IMR-90 (cell line): ENCODE results near the gene CD70. TPM values are rescaled to one million over a fixed set of nuclear protein-coding genes. Genes with fewer than 3 reads are reported as not detected.
"Not testable (repeated sequence)": the region's sequence is repeated elsewhere in the genome, so short reads cannot be mapped to it uniquely, and the experiment has no call there.

Experiments
- ATAC-seq: fragments of 200-7000 bp; cut with Tn5 transposase; 2 replicates; pipeline ENCODE4 v1.9.1; 2020; ENCODE audit warnings: low read depth, mild to moderate bottlenecking, moderate library complexity
- BruUV-seq: library from RNA; stranded (reverse); fragments of 400-500 nt; replicated peaks from 2 replicates; lab custom pipeline; 2021; lab: Mats Ljungman, UMichigan
- CTCF ChIA-PET: fragments of 300-600 bp; formaldehyde crosslinking; extraction: SDS; loops from one replicate; lab custom pipeline; 2021; ENCODE audit warnings: antibody characterized with exemption; lab: Yijun Ruan, JAX
- POLR2A ChIA-PET: fragments of 300-600 bp; sonication (Branson Sonifier 250); formaldehyde crosslinking; loops from one replicate; lab custom pipeline; 2022; ENCODE audit warnings: antibody characterized with exemption; ENCODE audit not compliant: unreplicated experiment; lab: Charles Lee
- DNase-seq: peaks from one replicate; pipeline ENCODE4 v3.0.0; 2013
- H2AFZ ChIP-seq: replicated peaks from 2 replicates; pipeline ENCODE3; 2013; ENCODE audit warnings: low read length, mild to moderate bottlenecking; ENCODE audit not compliant: poor library complexity
- H2AK5ac ChIP-seq: 2 replicates; pipeline ENCODE4 v1.6.1; 2013; ENCODE audit warnings: low read depth, low read length, inconsistent platforms
- H2AK9ac ChIP-seq: replicated peaks from 2 replicates; pipeline ENCODE3; 2013; ENCODE audit warnings: mild to moderate bottlenecking, low read depth, low read length, moderate library complexity; ENCODE audit not compliant: poor library complexity
- H2BK120ac ChIP-seq: 2 replicates; pipeline ENCODE4 v1.6.1; 2013; ENCODE audit warnings: low read depth, low read length, inconsistent platforms
- H2BK15ac ChIP-seq: 3 replicates; pipeline ENCODE4 v1.6.1; 2013; ENCODE audit warnings: low read depth, low read length, inconsistent platforms
- H2BK20ac ChIP-seq: 2 replicates; pipeline ENCODE4 v1.6.1; 2013; ENCODE audit warnings: low read depth, mild to moderate bottlenecking, inconsistent platforms, low read length, moderate library complexity
- H2BK5ac ChIP-seq: 2 replicates; pipeline ENCODE4 v1.6.1; 2013; ENCODE audit warnings: mild to moderate bottlenecking, low read depth, low read length, inconsistent platforms; ENCODE audit not compliant: poor library complexity, severe bottlenecking
- H3K14ac ChIP-seq: replicated peaks from 2 replicates; pipeline ENCODE4 v1.6.1; 2013; ENCODE audit warnings: low read depth, low read length, inconsistent platforms
- H3K18ac ChIP-seq: 2 replicates; pipeline ENCODE4 v1.6.1; 2013; ENCODE audit warnings: low read depth, low read length, control low read depth
- H3K23ac ChIP-seq: 2 replicates; pipeline ENCODE4 v1.6.1; 2013; ENCODE audit warnings: low read depth, low read length, inconsistent platforms
- H3K27ac ChIP-seq: 2 replicates; pipeline ENCODE4 v1.5.1; 2013; ENCODE audit warnings: mild to moderate bottlenecking, control low read depth, low read length; ENCODE audit not compliant: insufficient read depth
- H3K27me3 ChIP-seq: 2 replicates; pipeline ENCODE4 v1.6.1; 2013; ENCODE audit warnings: low read length; ENCODE audit not compliant: control insufficient read depth, insufficient read depth
- H3K36me3 ChIP-seq: 2 replicates; pipeline ENCODE4 v1.6.1; 2013; ENCODE audit warnings: low read length, mixed read lengths; ENCODE audit not compliant: control insufficient read depth, insufficient read depth
- H3K4ac ChIP-seq: 2 replicates; pipeline ENCODE4 v1.6.1; 2013; ENCODE audit warnings: low read depth, low read length, inconsistent platforms
- H3K4me1 ChIP-seq: 2 replicates; pipeline ENCODE4 v1.6.1; 2013; ENCODE audit warnings: low read length, mixed read lengths; ENCODE audit not compliant: control insufficient read depth, insufficient read depth
- H3K4me2 ChIP-seq: 2 replicates; pipeline ENCODE4 v1.6.1; 2013; ENCODE audit warnings: low read depth, mild to moderate bottlenecking, control low read depth, low read length, moderate library complexity
- H3K4me3 ChIP-seq: 2 replicates; pipeline ENCODE4 v1.5.1; 2013; ENCODE audit warnings: low read depth, mild to moderate bottlenecking, control low read depth, low read length, moderate library complexity; ENCODE audit not compliant: insufficient read depth
- H3K56ac ChIP-seq: 2 replicates; pipeline ENCODE4 v1.6.1; 2013; ENCODE audit warnings: low read length, inconsistent platforms; ENCODE audit not compliant: insufficient read depth; ENCODE audit errors: extremely low read depth
- H3K79me1 ChIP-seq, 2 experiments: 2 replicates each; pipeline ENCODE4 v1.6.1; 2013; ENCODE audit warnings: low read length in 2 of 2, inconsistent platforms in 1 of 2, low read depth in 1 of 2
- H3K9ac ChIP-seq: 2 replicates; pipeline ENCODE4 v1.6.1; 2013; ENCODE audit warnings: low read depth, low read length, control low read depth
- H3K9me1 ChIP-seq: 2 replicates; pipeline ENCODE4 v1.6.1; 2013; ENCODE audit warnings: low read length, inconsistent platforms; ENCODE audit not compliant: insufficient read depth
- H3K9me3 ChIP-seq: 2 replicates; pipeline ENCODE4 v1.6.1; 2013; ENCODE audit warnings: low read length; ENCODE audit not compliant: control insufficient read depth, insufficient read depth
- H4K20me1 ChIP-seq: 2 replicates; pipeline ENCODE4 v1.6.1; 2013; ENCODE audit warnings: low read length, inconsistent platforms; ENCODE audit not compliant: insufficient read depth
- H4K5ac ChIP-seq: 2 replicates; pipeline ENCODE4 v1.6.1; 2013; ENCODE audit warnings: mild to moderate bottlenecking, low read depth, low read length, control low read depth
- H4K8ac ChIP-seq, 2 experiments: 2 replicates each; pipeline ENCODE4 v1.6.1; 2013; ENCODE audit warnings: low read depth in 2 of 2, low read length in 2 of 2, control low read depth in 1 of 2, inconsistent platforms in 1 of 2
- H4K91ac ChIP-seq: 2 replicates; pipeline ENCODE4 v1.6.1; 2013; ENCODE audit warnings: low read depth, low read length, inconsistent platforms; ENCODE audit not compliant: insufficient read depth
- CEBPB ChIP-seq: IDR thresholded peaks from 2 replicates; pipeline ENCODE4 v1.6.1; 2012; ENCODE audit warnings: low read depth, low read length, improper control_type of control experiment
- ELK1 ChIP-seq: fragments of 150-350 bp; IDR thresholded peaks from 2 replicates; pipeline ENCODE4 v1.6.1; 2016; ENCODE audit warnings: low read depth, mild to moderate bottlenecking, low read length, moderate library complexity, borderline replicate concordance
- MAFK ChIP-seq: IDR thresholded peaks from 2 replicates; pipeline ENCODE4 v1.6.1; 2012; ENCODE audit warnings: low read depth, low read length, improper control_type of control experiment
- MXI1 ChIP-seq: IDR thresholded peaks from 2 replicates; pipeline ENCODE4 v1.6.1; 2012; ENCODE audit warnings: low read depth, mild to moderate bottlenecking, low read length, moderate library complexity, borderline replicate concordance
- NFE2L2 ChIP-seq: fragments of 150-350 bp; IDR thresholded peaks from 2 replicates; pipeline ENCODE4 v1.6.1; 2016; ENCODE audit warnings: low read depth, mild to moderate bottlenecking, low read length
- SMC3 ChIP-seq: fragments of 150-350 bp; IDR thresholded peaks from 2 replicates; pipeline ENCODE4 v1.6.1; 2016; ENCODE audit warnings: low read depth, mild to moderate bottlenecking, antibody characterized with exemption, low read length, moderate library complexity
- WGBS, 2 experiments: methylation state at CpG; one replicate each; pipeline versions ENCODE4 v1.1.5 to v1.1.7; 2013; ENCODE audit warnings: missing lambda C conversion rate in 2 of 2; ENCODE audit not compliant: insufficient read length in 1 of 2; ENCODE audit errors: extremely low coverage in 2 of 2; 5-methylcytosine and 5-hydroxymethylcytosine counted together
- dilution Hi-C: fragments of 300-500 bp; cut with HindIII; formaldehyde crosslinking; loops from one replicate; pipeline ENCODE4 v1.14.3; 2018; ENCODE audit warnings: low sequenced_read_pairs; ENCODE audit not compliant: unreplicated experiment
- in situ Hi-C: fragments of 300-500 bp; cut with MboI; formaldehyde crosslinking; loops from 3 replicates; pipeline ENCODE4 v1.14.3; 2019; ENCODE audit warnings: low sequenced_read_pairs, inconsistent platforms, mixed read lengths
- intact Hi-C: fragments of 100-400 bp; cut with micrococcal nuclease; formaldehyde crosslinking; loops from 2 replicates; pipeline ENCODE4 v1.10.0; 2022
- polyA plus RNA-seq, 3 experiments: library from polyadenylated mRNA; depleted of rRNA; stranded (reverse); fragments of >200 nt; gene quantifications; 2 replicates each; pipeline ENCODE4 v1.2.3, GENCODE V29; 2012; ENCODE audit warnings: low replicate concordance in 1 of 3
- total RNA-seq: library from RNA; depleted of rRNA; stranded (reverse); fragments of >200 nt; gene quantifications from 2 replicates; pipeline ENCODE4 v1.2.3, GENCODE V29; 2012

The CD70 gene
- total and polyA plus RNA-seq, 2 of the 4 experiments (the other 2 are of a cell fraction): not detected

- H3K4me1 ChIP-seq: no peaks in the 10 kb centered on the region
- intact Hi-C loops: no loop called here
- BruUV-seq: no TSS peak
- no peak overlapping the region for H4K8ac ChIP-seq
- CTCF ChIA-PET: no interaction called here
- H2AK9ac ChIP-seq: no peak overlapping the region
- peaks cover 3% of the 10 kb centered on the region; the same call in 1 of the 2 replicates for H3K9me3 ChIP-seq
- TF ChIP-seq MAFK (no peak), CEBPB (no peak), SMC3 (no peak), ELK1 (no peak), MXI1 (no peak), NFE2L2 (no peak)
- no peak overlapping the region for H3K14ac ChIP-seq
- H2AFZ ChIP-seq: no peak overlapping the region
- no peak for ATAC-seq
- no peak overlapping the region for H2BK20ac ChIP-seq
- in situ Hi-C loops: no loop called here
- no peak overlapping the region for H3K23ac ChIP-seq
- WGBS, 2 experiments: no CpG with 5 or more reads among the region's 8 CpGs
- no peak overlapping the region for H2BK15ac ChIP-seq
- dilution Hi-C loops: no loop called here
- H3K27ac ChIP-seq: no peak overlapping the region
- no peak overlapping the region for H2AK5ac ChIP-seq
- H3K79me1 ChIP-seq: no peaks in the 10 kb centered on the region
- H3K4ac ChIP-seq: no peak overlapping the region
- H3K9ac ChIP-seq: no peak overlapping the region
- no peak for DNase-seq
- no peak overlapping the region for H3K4me3 ChIP-seq
- H4K5ac ChIP-seq: no peak overlapping the region
- no peak overlapping the region for H3K4me2 ChIP-seq
- no peak overlapping the region for H2BK120ac ChIP-seq
- no peak overlapping the region for H3K18ac ChIP-seq
- no peaks in the 10 kb centered on the region for H3K27me3 ChIP-seq
- POLR2A ChIA-PET: no interaction called here
- H3K9me1 ChIP-seq: no peaks in the 10 kb centered on the region
- no peaks in the 10 kb centered on the region for H3K36me3 ChIP-seq
- H4K91ac ChIP-seq: no peak overlapping the region
- no peak overlapping the region for H2BK5ac ChIP-seq
- no peak overlapping the region for H3K56ac ChIP-seq
- H4K20me1 ChIP-seq: no peaks in the 10 kb centered on the region
Observed at GRCh38 chr19:6599866-6600454, 9.0 kb upstream of the CD70 start.

- H2BK15ac ChIP-seq, H2AK5ac ChIP-seq, H2AK9ac ChIP-seq, H2BK5ac ChIP-seq, H3K18ac ChIP-seq, H4K91ac ChIP-seq, H3K27ac ChIP-seq, H2BK120ac ChIP-seq, H3K9me3 ChIP-seq, CTCF ChIA-PET, H2BK20ac ChIP-seq, H3K4me1 ChIP-seq, H3K56ac ChIP-seq, H3K23ac ChIP-seq, POLR2A ChIA-PET, H3K4ac ChIP-seq, H3K36me3 ChIP-seq, DNase-seq, H3K9me1 ChIP-seq, H3K27me3 ChIP-seq, H4K5ac ChIP-seq, H4K20me1 ChIP-seq, H3K4me3 ChIP-seq, BruUV-seq, H3K79me1 ChIP-seq, dilution Hi-C loops, H3K9ac ChIP-seq, ATAC-seq, H4K8ac ChIP-seq, H3K14ac ChIP-seq, intact Hi-C loops, H3K4me2 ChIP-seq, H2AFZ ChIP-seq, in situ Hi-C loops: not testable (repeated sequence)
- no CpG with 5 or more reads among the region's 6 CpGs for WGBS, 2 experiments
Observed at GRCh38 chr19:6598254-6598892, 7.4 kb upstream of the CD70 start.
